ENCODE results near the gene HSF2BP.

GRCh38 chr21:43667191-43667904, 8.1 kb upstream of the HSF2BP start:
- TF ChIP-seq TAF1 (IDR thresholded peaks at IDR 0.05; ENCODE audit: low read depth, low read length) (no peak), CTCF (IDR thresholded peaks at IDR 0.05; ENCODE audit: control extremely low read depth in 1 of 3, insufficient read depth in 1 of 3, low read depth in 1 of 3, low read length in 3 of 3) (no peak), SP4 (IDR thresholded peaks at IDR 0.05; ENCODE audit: low read length) (no peak), JUND (IDR thresholded peaks at IDR 0.05; ENCODE audit: low read length) (no peak), ASH2L (IDR thresholded peaks at IDR 0.05; ENCODE audit: low read length) (no peak), NRF1 (IDR thresholded peaks at IDR 0.05; ENCODE audit: low read depth, low read length) (no peak)
